Measurements from ENCODE around the gene SHC3.

The SHC3 gene

DNA sequence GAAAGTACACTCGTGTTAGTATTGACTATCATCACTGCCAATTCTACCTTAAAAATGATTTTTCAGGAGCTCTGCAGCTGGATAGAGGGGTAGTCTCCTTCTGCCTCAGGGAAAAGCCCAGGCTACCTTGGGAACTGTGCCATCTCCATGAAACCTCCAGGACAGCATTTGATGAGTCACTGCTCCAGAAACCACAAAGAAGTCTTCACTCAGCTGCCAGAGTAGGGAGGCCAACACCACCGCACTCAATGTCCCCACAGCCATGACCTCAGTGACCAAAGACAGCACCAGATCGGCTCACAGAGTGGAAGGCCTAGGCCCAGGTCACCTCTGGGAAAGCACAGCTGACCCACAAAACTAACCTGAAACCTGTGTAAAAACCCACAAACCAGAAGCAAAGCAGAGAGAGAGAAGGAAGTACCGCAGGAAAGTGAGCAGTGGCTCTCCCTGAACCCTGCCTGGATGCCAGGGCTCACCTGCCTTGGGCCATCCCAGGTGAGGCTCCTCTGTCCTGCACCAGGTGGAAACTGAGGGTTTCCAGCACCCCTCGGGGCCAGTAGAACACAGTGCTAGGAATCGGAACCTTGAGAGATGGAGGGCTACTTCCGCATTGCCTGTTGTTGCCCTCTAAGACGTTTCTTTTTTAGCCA, 157.3 kb downstream of the SHC3 start:
- TF ChIP-seq, protein P1, sequence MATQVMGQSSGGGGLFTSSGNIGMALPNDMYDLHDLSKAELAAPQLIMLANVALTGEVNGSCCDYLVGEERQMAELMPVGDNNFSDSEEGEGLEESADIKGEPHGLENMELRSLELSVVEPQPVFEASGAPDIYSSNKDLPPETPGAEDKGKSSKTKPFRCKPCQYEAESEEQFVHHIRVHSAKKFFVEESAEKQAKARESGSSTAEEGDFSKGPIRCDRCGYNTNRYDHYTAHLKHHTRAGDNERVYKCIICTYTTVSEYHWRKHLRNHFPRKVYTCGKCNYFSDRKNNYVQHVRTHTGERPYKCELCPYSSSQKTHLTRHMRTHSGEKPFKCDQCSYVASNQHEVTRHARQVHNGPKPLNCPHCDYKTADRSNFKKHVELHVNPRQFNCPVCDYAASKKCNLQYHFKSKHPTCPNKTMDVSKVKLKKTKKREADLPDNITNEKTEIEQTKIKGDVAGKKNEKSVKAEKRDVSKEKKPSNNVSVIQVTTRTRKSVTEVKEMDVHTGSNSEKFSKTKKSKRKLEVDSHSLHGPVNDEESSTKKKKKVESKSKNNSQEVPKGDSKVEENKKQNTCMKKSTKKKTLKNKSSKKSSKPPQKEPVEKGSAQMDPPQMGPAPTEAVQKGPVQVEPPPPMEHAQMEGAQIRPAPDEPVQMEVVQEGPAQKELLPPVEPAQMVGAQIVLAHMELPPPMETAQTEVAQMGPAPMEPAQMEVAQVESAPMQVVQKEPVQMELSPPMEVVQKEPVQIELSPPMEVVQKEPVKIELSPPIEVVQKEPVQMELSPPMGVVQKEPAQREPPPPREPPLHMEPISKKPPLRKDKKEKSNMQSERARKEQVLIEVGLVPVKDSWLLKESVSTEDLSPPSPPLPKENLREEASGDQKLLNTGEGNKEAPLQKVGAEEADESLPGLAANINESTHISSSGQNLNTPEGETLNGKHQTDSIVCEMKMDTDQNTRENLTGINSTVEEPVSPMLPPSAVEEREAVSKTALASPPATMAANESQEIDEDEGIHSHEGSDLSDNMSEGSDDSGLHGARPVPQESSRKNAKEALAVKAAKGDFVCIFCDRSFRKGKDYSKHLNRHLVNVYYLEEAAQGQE (IDR thresholded peaks at IDR 0.05; ENCODE audit: insufficient read depth in 1 of 2, low read depth in 2 of 2, low read length in 2 of 2): no peak

- TF ChIP-seq, protein P1 (IDR thresholded peaks at IDR 0.05; ENCODE audit: insufficient read depth in 1 of 2, low read depth in 2 of 2, low read length in 2 of 2): no peak
- TF ChIP-seq TAF1 (IDR thresholded peaks at IDR 0.05; ENCODE audit: borderline replicate concordance, insufficient read depth, low read length) (no peak), SIN3A (IDR thresholded peaks at IDR 0.05; ENCODE audit: borderline replicate concordance, insufficient read depth, low read length) (no peak), FOXP2 (optimal IDR thresholded peaks at IDR 0.05; ENCODE audit: borderline replicate concordance, extremely low read depth, extremely low read length, insufficient read depth) (no peak), POLR2AphosphoS5 (IDR thresholded peaks at IDR 0.05; ENCODE audit: low read depth, low read length) (no peak)
Observed at GRCh38 chr9:89020754-89021153, 157.9 kb downstream of the SHC3 start.

- TF ChIP-seq SIN3A (IDR thresholded peaks at IDR 0.05; ENCODE audit: borderline replicate concordance, insufficient read depth, low read length): no peak
- TF ChIP-seq, protein P1 (IDR thresholded peaks at IDR 0.05; ENCODE audit: insufficient read depth in 1 of 2, low read depth in 2 of 2, low read length in 2 of 2): no peak
- TF ChIP-seq POLR2AphosphoS5 (IDR thresholded peaks at IDR 0.05; ENCODE audit: low read depth, low read length): no peak
- TF ChIP-seq FOXP2 (optimal IDR thresholded peaks at IDR 0.05; ENCODE audit: borderline replicate concordance, extremely low read depth, extremely low read length, insufficient read depth): no peak
- no peak for TF ChIP-seq TAF1 (IDR thresholded peaks at IDR 0.05; ENCODE audit: borderline replicate concordance, insufficient read depth, low read length)
Observed at GRCh38 chr9:89015336-89015735, 163.3 kb downstream of the SHC3 start.

- TF ChIP-seq, protein P1 (IDR thresholded peaks at IDR 0.05; ENCODE audit: insufficient read depth in 1 of 2, low read depth in 2 of 2, low read length in 2 of 2): no peak
Observed at GRCh38 chr9:89014153-89014552, 164.5 kb downstream of the SHC3 start.

GRCh38 chr9:89013660-89014059, 165.0 kb downstream of the SHC3 start:
- no peak for TF ChIP-seq SIN3A (IDR thresholded peaks at IDR 0.05; ENCODE audit: borderline replicate concordance, insufficient read depth, low read length)
- TF ChIP-seq TAF1 (IDR thresholded peaks at IDR 0.05; ENCODE audit: borderline replicate concordance, insufficient read depth, low read length): no peak
- TF ChIP-seq, protein P1 (IDR thresholded peaks at IDR 0.05; ENCODE audit: insufficient read depth in 1 of 2, low read depth in 2 of 2, low read length in 2 of 2): no peak
- TF ChIP-seq POLR2AphosphoS5 (IDR thresholded peaks at IDR 0.05; ENCODE audit: low read depth, low read length): no peak
- no peak for TF ChIP-seq FOXP2 (optimal IDR thresholded peaks at IDR 0.05; ENCODE audit: borderline replicate concordance, extremely low read depth, extremely low read length, insufficient read depth)
